HepG2 (cell line): Measurements from ENCODE around the gene DGKD. TPM values are rescaled to one million over a fixed set of nuclear protein-coding genes. Genes with fewer than 3 reads are reported as not detected.

ENCODE experiments used
- ADNP ChIP-seq: sonication (generic); formaldehyde crosslinking; IDR thresholded peaks from 2 replicates; pipeline ENCODE4 v1.4.0; 2020; ENCODE audit warnings: missing genetic modification reagents
- ARNT2 ChIP-seq: sonication (generic); formaldehyde crosslinking; IDR thresholded peaks from 2 replicates; pipeline ENCODE4 v1.8.0; 2022; ENCODE audit warnings: mild to moderate bottlenecking, low read depth, missing genetic modification reagents, moderate library complexity
- ATF3 ChIP-seq: sonication (generic); formaldehyde crosslinking; IDR thresholded peaks from 2 replicates; pipeline ENCODE4 v1.4.0; 2020; ENCODE audit warnings: missing genetic modification reagents
- BRF2 ChIP-seq: sonication (generic); formaldehyde crosslinking; IDR thresholded peaks from 2 replicates; pipeline ENCODE4 v1.8.1; 2022; ENCODE audit warnings: mild to moderate bottlenecking, missing genetic modification reagents
- FIP1L1 ChIP-seq: fragments of 200-400 bp; formaldehyde crosslinking; IDR thresholded peaks from 2 replicates; pipeline ENCODE4 v1.6.1; 2018; ENCODE audit warnings: low read depth, mild to moderate bottlenecking, low read length, moderate library complexity, borderline replicate concordance; ENCODE audit not compliant: insufficient read depth
- FOXC1 ChIP-seq: sonication (generic); formaldehyde crosslinking; IDR thresholded peaks from 2 replicates; pipeline ENCODE4 v1.8.0; 2022; ENCODE audit warnings: mild to moderate bottlenecking, missing genetic modification reagents, borderline replicate concordance
- GZF1 ChIP-seq: sonication (generic); formaldehyde crosslinking; IDR thresholded peaks from 2 replicates; pipeline ENCODE4 v1.5.1; 2020; ENCODE audit warnings: mild to moderate bottlenecking, missing genetic modification reagents
- HDAC2 ChIP-seq: sonication (generic); formaldehyde crosslinking; IDR thresholded peaks from 2 replicates; pipeline ENCODE4 v1.4.0; 2020; ENCODE audit warnings: missing genetic modification reagents
- KDM2A ChIP-seq: sonication (generic); formaldehyde crosslinking; IDR thresholded peaks from 2 replicates; pipeline ENCODE4 v1.4.0; 2020; ENCODE audit warnings: low read depth, missing genetic modification reagents, borderline replicate concordance
- KLF12 ChIP-seq: sonication (generic); formaldehyde crosslinking; IDR thresholded peaks from 2 replicates; pipeline ENCODE4 v1.4.0; 2020; ENCODE audit warnings: missing genetic modification reagents, borderline replicate concordance
- KMT2B ChIP-seq: IDR thresholded peaks from 2 replicates; pipeline ENCODE4 v1.6.1; 2016; ENCODE audit warnings: missing genetic modification reagents, missing compliant biosample characterization
- MTF1 ChIP-seq: sonication (generic); formaldehyde crosslinking; IDR thresholded peaks from 2 replicates; pipeline ENCODE4 v1.5.0; 2020; ENCODE audit warnings: missing genetic modification reagents
- NBN ChIP-seq: fragments of 450-650 bp; conservative IDR thresholded peaks from 2 replicates; pipeline ENCODE4 v1.6.1; 2017
- NCOA2 ChIP-seq: sonication (generic); formaldehyde crosslinking; IDR thresholded peaks from 2 replicates; pipeline ENCODE4 v1.8.0; 2022; ENCODE audit warnings: inconsistent platforms
- REPIN1 ChIP-seq: sonication (generic); formaldehyde crosslinking; IDR thresholded peaks from 2 replicates; pipeline ENCODE4 v1.8.0; 2022; ENCODE audit warnings: missing genetic modification reagents, low read depth, mild to moderate bottlenecking, borderline replicate concordance
- REXO4 ChIP-seq: sonication (generic); formaldehyde crosslinking; IDR thresholded peaks from 2 replicates; pipeline ENCODE4 v1.8.0; 2022; ENCODE audit warnings: missing genetic modification reagents, mild to moderate bottlenecking, borderline replicate concordance
- SMAD3 ChIP-seq: sonication (generic); formaldehyde crosslinking; IDR thresholded peaks from 2 replicates; pipeline ENCODE4 v1.4.0; 2020; ENCODE audit warnings: missing genetic modification reagents
- SP2 ChIP-seq: sonication (generic); formaldehyde crosslinking; IDR thresholded peaks from 2 replicates; pipeline ENCODE4 v1.5.1; 2020; ENCODE audit warnings: mild to moderate bottlenecking, missing genetic modification reagents
- TBL1XR1 ChIP-seq: fragments of 150-350 bp; IDR thresholded peaks from 2 replicates; pipeline ENCODE4 v1.6.1; 2014; ENCODE audit warnings: borderline replicate concordance, low read length; ENCODE audit not compliant: partially characterized antibody
- TBP ChIP-seq: sonication (generic); formaldehyde crosslinking; IDR thresholded peaks from 2 replicates; pipeline ENCODE4 v1.5.0; 2020; ENCODE audit warnings: missing genetic modification reagents
- THYN1 ChIP-seq: sonication (generic); formaldehyde crosslinking; IDR thresholded peaks from 2 replicates; pipeline ENCODE4 v1.8.1; 2023; ENCODE audit warnings: low read depth, mild to moderate bottlenecking, moderate library complexity, missing genetic modification reagents, borderline replicate concordance
- ZMYM2 ChIP-seq: sonication (generic); formaldehyde crosslinking; IDR thresholded peaks from 2 replicates; pipeline ENCODE4 v1.8.0; 2022; ENCODE audit warnings: mild to moderate bottlenecking, missing genetic modification reagents
- ZNF224 ChIP-seq: sonication (generic); formaldehyde crosslinking; IDR thresholded peaks from 2 replicates; pipeline ENCODE4 v1.5.0; 2020; ENCODE audit warnings: mild to moderate bottlenecking, missing genetic modification reagents
- ZNF274 ChIP-seq: sonication (generic); formaldehyde crosslinking; IDR thresholded peaks from 2 replicates; pipeline ENCODE4 v1.5.1; 2020; ENCODE audit warnings: mild to moderate bottlenecking, missing genetic modification reagents
- ZNF331 ChIP-seq: sonication (generic); formaldehyde crosslinking; IDR thresholded peaks from 2 replicates; pipeline ENCODE4 v1.4.0; 2020; ENCODE audit warnings: missing genetic modification reagents
- ZNF703 ChIP-seq: sonication (generic); formaldehyde crosslinking; IDR thresholded peaks from 2 replicates; pipeline ENCODE4 v1.5.1; 2020; ENCODE audit warnings: missing genetic modification reagents, mild to moderate bottlenecking, moderate library complexity, borderline replicate concordance
- ZNF788 ChIP-seq: sonication (generic); formaldehyde crosslinking; IDR thresholded peaks from 2 replicates; pipeline ENCODE4 v1.5.0; 2020; ENCODE audit warnings: mild to moderate bottlenecking, missing genetic modification reagents, borderline replicate concordance
- ZSCAN20 ChIP-seq: sonication (generic); formaldehyde crosslinking; IDR thresholded peaks from 2 replicates; pipeline ENCODE4 v1.4.0; 2020; ENCODE audit warnings: missing genetic modification reagents, mild to moderate bottlenecking, borderline replicate concordance
- polyA plus RNA-seq, 8 experiments: library from polyadenylated mRNA; depleted of rRNA in 3 of 8; stranded (reverse) in 7 of 8; unstranded in 1 of 8; fragments of >200 nt; fragmentation: Illumina TruSeq in 4 of 8; extraction: Trizol in 4 of 8; gene quantifications; 2 replicates each; pipeline versions ENCODE4 v1.2.1 to v1.2.3, GENCODE V29; 2011 to 2016; ENCODE audit warnings: low read depth in 4 of 8, missing spikeins in 1 of 8, mixed read lengths in 1 of 8; ENCODE audit not compliant: insufficient read depth in 1 of 8
- total RNA-seq, 5 experiments: library from RNA; depleted of rRNA; stranded (reverse); fragments of >200 nt; fragmentation: Illumina TruSeq; extraction: Trizol; gene quantifications; 2 replicates each; pipeline ENCODE4 v1.2.3, GENCODE V29; 2016; ENCODE audit warnings: low read depth in 1 of 5
- TF ChIP-seq, protein P1 (sequence below): IDR thresholded peaks from 2 replicates; pipeline ENCODE4 v1.6.1; 2016
- TF ChIP-seq, protein P2 (sequence below): IDR thresholded peaks from 2 replicates; pipeline ENCODE4 v1.6.1; 2016; ENCODE audit warnings: missing genetic modification reagents, missing compliant biosample characterization

Gene DGKD
- total and polyA plus RNA-seq, 2 of the 13 experiments (the other 11 are each of a cell fraction or from before 2014, with no cell fraction given): 24.5 to 33.2 TPM

- TF ChIP-seq REPIN1 (CRISPR knock-in tag): peak; percentile 90
- TF ChIP-seq GZF1: no peak
- TF ChIP-seq ADNP (CRISPR knock-in tag): no peak
- TF ChIP-seq REXO4 (CRISPR knock-in tag): no peak
- no peak for TF ChIP-seq SP2 (CRISPR knock-in tag)
- TF ChIP-seq FOXC1 (CRISPR knock-in tag): peak; percentile 72; the same call in 1 of the 2 replicates
- 0 out of 2 replicates have a peak, but pooled peaks have one; percentile 50 for TF ChIP-seq KDM2A
- peak; percentile 80 for TF ChIP-seq HDAC2 (CRISPR knock-in tag)
- no peak for TF ChIP-seq ZNF224 (CRISPR knock-in tag)
- TF ChIP-seq ZNF331 (CRISPR knock-in tag): no peak
- no peak for TF ChIP-seq KLF12 (CRISPR knock-in tag)
- no peak for TF ChIP-seq THYN1 (CRISPR knock-in tag)
- TF ChIP-seq NCOA2 (CRISPR knock-in tag): peak; percentile 79
- no peak for TF ChIP-seq FIP1L1
- TF ChIP-seq ZNF788 (CRISPR knock-in tag): no peak
- TF ChIP-seq TBL1XR1: no peak
- no peak for TF ChIP-seq MTF1 (CRISPR knock-in tag)
- TF ChIP-seq ATF3 (CRISPR knock-in tag): no peak
- TF ChIP-seq NBN: no peak
- peak; percentile 59; the same call in 1 of the 2 replicates for TF ChIP-seq KMT2B (CRISPR knock-in tag)
- 0 out of 2 replicates have a peak, but pooled peaks have one; percentile 67 for TF ChIP-seq BRF2 (CRISPR knock-in tag)
- TF ChIP-seq SMAD3 (CRISPR knock-in tag): no peak
- TF ChIP-seq, protein P1, sequence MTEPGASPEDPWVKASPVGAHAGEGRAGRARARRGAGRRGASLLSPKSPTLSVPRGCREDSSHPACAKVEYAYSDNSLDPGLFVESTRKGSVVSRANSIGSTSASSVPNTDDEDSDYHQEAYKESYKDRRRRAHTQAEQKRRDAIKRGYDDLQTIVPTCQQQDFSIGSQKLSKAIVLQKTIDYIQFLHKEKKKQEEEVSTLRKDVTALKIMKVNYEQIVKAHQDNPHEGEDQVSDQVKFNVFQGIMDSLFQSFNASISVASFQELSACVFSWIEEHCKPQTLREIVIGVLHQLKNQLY (CRISPR knock-in tag): peak; percentile 68; the same call in 1 of the 2 replicates
- TF ChIP-seq ZNF274 (CRISPR knock-in tag): no peak; the same call in 1 of the 2 replicates
- TF ChIP-seq, protein P2, sequence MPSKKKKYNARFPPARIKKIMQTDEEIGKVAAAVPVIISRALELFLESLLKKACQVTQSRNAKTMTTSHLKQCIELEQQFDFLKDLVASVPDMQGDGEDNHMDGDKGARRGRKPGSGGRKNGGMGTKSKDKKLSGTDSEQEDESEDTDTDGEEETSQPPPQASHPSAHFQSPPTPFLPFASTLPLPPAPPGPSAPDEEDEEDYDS (CRISPR knock-in tag): peak; percentile 16; the same call in 1 of the 2 replicates
- TF ChIP-seq ARNT2 (CRISPR knock-in tag): 0 out of 2 replicates have a peak, but pooled peaks have one; percentile 19
- no peak for TF ChIP-seq ZMYM2 (CRISPR knock-in tag)
- TF ChIP-seq TBP (CRISPR knock-in tag): no peak
- no peak for TF ChIP-seq ZNF703
- TF ChIP-seq ZSCAN20 (CRISPR knock-in tag): no peak
Measured at GRCh38 chr2:233387667-233388528, 33.6 kb downstream of the DGKD start (continued).
